Erythroblast (primary cell): Measurements from ENCODE around the gene AARS2.

Source experiments
- DNase-seq, 2 experiments: peaks; one replicate each; lab custom pipeline; 2025; lab: John Stamatoyannopoulos, UW
- GATA1 ChIP-seq: IDR thresholded peaks from 2 replicates; pipeline ENCODE4 v1.6.1; 2011; ENCODE audit warnings: low read depth, mild to moderate bottlenecking, control low read depth, low read length, moderate library complexity
- POLR2A ChIP-seq: IDR thresholded peaks from 2 replicates; pipeline ENCODE4 v1.6.1; 2011; ENCODE audit warnings: mild to moderate bottlenecking, low read length

Gene AARS2

GRCh38 chr6:44284121-44284520 lies 29.0 kb downstream of the AARS2 start:
- TF ChIP-seq GATA1 (no peak), POLR2A (no peak)

GRCh38 chr6:44278774-44279697 lies 34.1 kb downstream of the AARS2 start:
- no peak for TF ChIP-seq GATA1
- no peak for TF ChIP-seq POLR2A
- DNase-seq: no peak

More at GRCh38 chr6:44284121-44284520, 29.0 kb downstream of the AARS2 start:
- DNase-seq: no peak

- TF ChIP-seq POLR2A (no peak), GATA1 (no peak)
- DNase-seq: no peak
These were observed 34.8 kb downstream of the AARS2 start for GRCh38 chr6:44278315-44278714.

GRCh38 chr6:44277763-44278162 lies 35.4 kb downstream of the AARS2 start:
- TF ChIP-seq POLR2A (no peak), GATA1 (no peak)
- no peak for DNase-seq

GRCh38 chr6:44276667-44277640 lies 36.2 kb downstream of the AARS2 start:
- TF ChIP-seq GATA1: no peak
- no peak for TF ChIP-seq POLR2A
- no peak for DNase-seq

GRCh38 chr6:44275749-44276648 lies 37.1 kb downstream of the AARS2 start:
- TF ChIP-seq POLR2A: no peak
- no peak for TF ChIP-seq GATA1
- DNase-seq: peak; percentile 58 to 60

GRCh38 chr6:44275271-44275748 lies 37.8 kb downstream of the AARS2 start:
- no peak for TF ChIP-seq POLR2A
- no peak for TF ChIP-seq GATA1
- DNase-seq: no peak

- DNase-seq: no peak
- no peak for TF ChIP-seq POLR2A
- TF ChIP-seq GATA1: no peak
These were observed 39.5 kb downstream of the AARS2 start for GRCh38 chr6:44273617-44274016.

GRCh38 chr6:44272999-44273566 lies 40.1 kb downstream of the AARS2 start:
- TF ChIP-seq POLR2A: no peak
- no peak for TF ChIP-seq GATA1
- no peak for DNase-seq

GRCh38 chr6:44272529-44272928 lies 40.6 kb downstream of the AARS2 start:
- TF ChIP-seq POLR2A (no peak), GATA1 (no peak)
- no peak for DNase-seq

- no peak for DNase-seq
- TF ChIP-seq POLR2A (no peak), GATA1 (no peak)
These were observed 41.2 kb downstream of the AARS2 start for GRCh38 chr6:44271914-44272313.

GRCh38 chr6:44271406-44271723 lies 41.8 kb downstream of the AARS2 start:
- DNase-seq: no peak
- no peak for TF ChIP-seq POLR2A
- no peak for TF ChIP-seq GATA1
